ENCODE data around the gene TMEM106C. TPM values are rescaled to one million over a fixed set of nuclear protein-coding genes. Genes with fewer than 3 reads are reported as not detected.
A peak's percentile ranks its signal among the peaks of the same experiment; 100 is the strongest.

The TMEM106C gene
- total and polyA plus RNA-seq, 2 of the 13 experiments (the other 11 are each of a cell fraction or from before 2014, with no cell fraction given), result 132 to 192 TPM

- TF ChIP-seq ZFP41 (CRISPR knock-in tag; IDR thresholded peaks at IDR 0.05; ENCODE audit: borderline replicate concordance), result no peak
- no peak for TF ChIP-seq PRDM15 (CRISPR knock-in tag; IDR thresholded peaks at IDR 0.05)
- no peak for TF ChIP-seq ZNF780A (CRISPR knock-in tag; IDR thresholded peaks at IDR 0.05)
- TF ChIP-seq ZNF883 (CRISPR knock-in tag; IDR thresholded peaks at IDR 0.05; ENCODE audit: not compliant biosample characterization), result no peak
- no peak for TF ChIP-seq ZNF550 (CRISPR knock-in tag; IDR thresholded peaks at IDR 0.05; ENCODE audit: borderline replicate concordance)
- 0 out of 2 replicates have a peak, but pooled peaks have one; percentile 0 for TF ChIP-seq SALL1 (CRISPR knock-in tag; IDR thresholded peaks at IDR 0.05)
- TF ChIP-seq MYPOP (CRISPR knock-in tag; IDR thresholded peaks at IDR 0.05), result no peak
- no peak for TF ChIP-seq ARHGAP35 (CRISPR knock-in tag; IDR thresholded peaks at IDR 0.05; ENCODE audit: borderline replicate concordance)
- no peak for TF ChIP-seq ARID5B (CRISPR knock-in tag; IDR thresholded peaks at IDR 0.05)
- TF ChIP-seq NFE2L2 (IDR thresholded peaks at IDR 0.05; ENCODE audit: low read length), result no peak
- no peak for TF ChIP-seq ZNF292 (CRISPR knock-in tag; IDR thresholded peaks at IDR 0.05; ENCODE audit: borderline replicate concordance, low read depth)
- no peak for TF ChIP-seq ZUFSP (CRISPR knock-in tag; IDR thresholded peaks at IDR 0.05; ENCODE audit: borderline replicate concordance)
- TF ChIP-seq GABPA (IDR thresholded peaks at IDR 0.05; ENCODE audit: low read depth, low read length), result 0 out of 2 replicates have a peak, but pooled peaks have one; percentile 8
- TF ChIP-seq GABPA (CRISPR knock-in tag; IDR thresholded peaks at IDR 0.05; ENCODE audit: low read depth), result no peak
- TF ChIP-seq NONO (IDR thresholded peaks at IDR 0.05), result no peak
- 0 out of 2 replicates have a peak, but pooled peaks have one; percentile 23 for TF ChIP-seq NONO (CRISPR knock-in tag; conservative IDR thresholded peaks at IDR 0.05)
- peak; percentile 25; the same call in 1 of the 2 replicates for TF ChIP-seq ZFP91 (CRISPR knock-in tag; IDR thresholded peaks at IDR 0.05; ENCODE audit: borderline replicate concordance)
Observed at GRCh38 chr12:47942614-47943225, 20.7 kb upstream of the TMEM106C start (continued).

Data from HepG2 (cell line).